ENCODE data around the gene MRC1. TPM values are rescaled to one million over a fixed set of nuclear protein-coding genes. Genes with fewer than 3 reads are reported as not detected.

MRC1 gene
- total RNA-seq, 1 experiment from 2014 or later, result 0.37 TPM

DNA sequence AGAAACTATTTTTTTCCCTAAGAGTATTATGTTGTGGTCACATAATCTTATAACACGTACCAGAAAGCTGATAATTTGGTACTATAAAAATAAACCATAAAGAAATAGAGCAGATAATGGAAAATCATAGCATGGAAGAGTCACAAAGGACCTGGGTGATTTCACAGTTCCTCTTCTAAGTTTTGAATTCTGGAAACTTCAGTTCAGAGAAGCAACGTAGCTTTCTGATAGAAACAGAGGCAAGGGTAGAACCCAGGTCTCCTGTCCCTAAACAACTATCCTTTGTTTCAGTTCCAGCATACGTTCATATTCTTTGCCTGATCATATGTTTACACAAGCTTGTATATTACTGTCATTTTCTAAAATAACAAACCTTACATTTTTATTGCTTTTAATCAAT is 47.9 kb downstream of the MRC1 start:
- ATAC-seq (no peak), DNase-seq (ENCODE audit: low read depth, low spot score) (no peak)
- intact Hi-C loops (cut with micrococcal nuclease), result no loop called here
- CTCF ChIA-PET, result no interaction called here
- Histone ChIP-seq H2AFZ (ENCODE audit: low read depth, low read length, poor library complexity, severe bottlenecking) (no peak overlapping the region), H3K4me1 (ENCODE audit: control insufficient read depth in 1 of 2, insufficient read depth in 2 of 2, low read length in 2 of 2) (no peaks in the 10 kb centered on the region), H3K36me3 (ENCODE audit: control insufficient read depth in 1 of 2, insufficient read depth in 2 of 2, low read length in 2 of 2) (no peaks in the 10 kb centered on the region), H3K9me3 (ENCODE audit: control insufficient read depth in 1 of 2, insufficient read depth in 1 of 2, low read depth in 1 of 2, low read length in 2 of 2) (no peaks in the 10 kb centered on the region), H3K9ac (ENCODE audit: low read length) (no peak overlapping the region), H3K79me2 (ENCODE audit: insufficient read depth, low read length) (no peaks in the 10 kb centered on the region), H3K4me2 (ENCODE audit: low read length) (no peak overlapping the region), H3K9me2 (ENCODE audit: insufficient read depth) (no peaks in the 10 kb centered on the region), H4K20me1 (ENCODE audit: insufficient read depth) (no peaks in the 10 kb centered on the region), H3K27me3 (ENCODE audit: insufficient read depth, low read length) (no peaks in the 10 kb centered on the region), H3K27ac (ENCODE audit: low read depth, low read length) (no peak overlapping the region), H3K4me3 (replicated peaks in 1 of 2; ENCODE audit: low read depth in 1 of 2, low read length in 2 of 2) (no peak overlapping the region)
- no peak for TF ChIP-seq ZNF274 (IDR thresholded peaks at IDR 0.05; ENCODE audit: low read depth, low read length)
- no peak for TF ChIP-seq CEBPB (IDR thresholded peaks at IDR 0.05; ENCODE audit: low read depth)
- TF ChIP-seq RAD21 (IDR thresholded peaks at IDR 0.05; ENCODE audit: low read depth), result no peak
- TF ChIP-seq EZH2 (IDR thresholded peaks at IDR 0.05), result no peak
- TF ChIP-seq REST (IDR thresholded peaks at IDR 0.05; ENCODE audit: low read depth), result no peak
- TF ChIP-seq CBX3 (IDR thresholded peaks at IDR 0.05; ENCODE audit: low read depth), result no peak
- no peak for TF ChIP-seq EGR1 (IDR thresholded peaks at IDR 0.05; ENCODE audit: low read depth)
- no peak for TF ChIP-seq EZH2phosphoT487 (IDR thresholded peaks at IDR 0.05; ENCODE audit: borderline replicate concordance)
- no peak for TF ChIP-seq POLR2AphosphoS5 (IDR thresholded peaks at IDR 0.05; ENCODE audit: low read depth, low read length)
- TF ChIP-seq POLR2A (IDR thresholded peaks at IDR 0.05; ENCODE audit: borderline replicate concordance, extremely low read depth, insufficient read depth, insufficient read length), result no peak
- RAD21 ChIA-PET (ENCODE audit: low non-redundant PET in 1 of 2, low total read pairs in 2 of 2, uncharacterized antibody in 2 of 2, unreplicated experiment in 2 of 2), result no interaction called here
- no TSS peak for BruUV-seq (replicated peaks)
- POLR2A ChIA-PET, result no interaction called here

Data from HCT116 (cell line).